Prostate gland (tissue), 2 donors: ENCODE measurements around the gene NQO1. TPM values are rescaled to one million over a fixed set of nuclear protein-coding genes. Genes with fewer than 3 reads are reported as not detected.
A peak's percentile ranks its signal among the peaks of the same experiment; 100 is the strongest.

Source experiments
- DNase-seq: peaks from one replicate; pipeline ENCODE4 v3.0.0-alpha.2; 2019; ENCODE audit warnings: low spot score
- H3K27ac ChIP-seq, 2 donors: fragments of 200-600 bp; sonication (generic); 2 replicates each; pipeline ENCODE4 v1.5.1; 2017 to 2019
- H3K27me3 ChIP-seq: fragments of 200-600 bp; sonication (generic); replicated peaks from 2 replicates; pipeline ENCODE4 v1.5.1; 2019; ENCODE audit not compliant: insufficient read depth
- H3K36me3 ChIP-seq, 2 donors: fragments of 200-600 bp; sonication (generic); 1 replicate in 1 of 2; 2 replicates in 1 of 2; pipeline versions ENCODE4 v1.5.1 to v1.8.1; 2017 to 2019
- H3K4me1 ChIP-seq: fragments of 200-600 bp; sonication (generic); replicated peaks from 2 replicates; pipeline ENCODE4 v1.5.1; 2019
- H3K4me3 ChIP-seq, 2 donors: fragments of 200-600 bp; sonication (generic); 2 replicates each; pipeline ENCODE4 v1.5.1; 2017 to 2019
- H3K9me3 ChIP-seq: fragments of 200-600 bp; sonication (generic); 2 replicates; pipeline ENCODE4 v1.5.1; 2017
- CTCF ChIP-seq, 4 experiments: fragments of 200-600 bp in 2 of 4; fragments of 450-650 bp in 2 of 4; sonication (generic) in 2 of 4; IDR thresholded peaks; 1 replicate in 3 of 4; 2 replicates in 1 of 4; pipeline ENCODE4 v1.5.1; 2016 to 2019; ENCODE audit warnings: antibody characterized with exemption in 4 of 4, mild to moderate bottlenecking in 2 of 4, moderate library complexity in 2 of 4
- POLR2A ChIP-seq: fragments of 450-650 bp; IDR thresholded peaks from one replicate; pipeline ENCODE4 v1.6.1; 2016; ENCODE audit warnings: antibody characterized with exemption, mild to moderate bottlenecking
- POLR2AphosphoS5 ChIP-seq: sonication (generic); formaldehyde crosslinking; IDR thresholded peaks from one replicate; pipeline ENCODE4 v1.6.1; 2017; ENCODE audit warnings: antibody characterized with exemption
- WGBS: methylation state at CpG from one replicate; pipeline ENCODE4 v1.1.5; 2018; 5-methylcytosine and 5-hydroxymethylcytosine counted together
- intact Hi-C: fragments of 100-400 bp; cut with DNase I; formaldehyde crosslinking; loops from one replicate; pipeline ENCODE4 v1.14.2; 2022
- total RNA-seq, 2 donors: library from RNA; depleted of rRNA; stranded (reverse); fragments of >200 nt; gene quantifications; one replicate each; pipeline ENCODE4 v1.1.0, GENCODE V29; 2016

The NQO1 gene
- total RNA-seq, 2 donors from 2014 or later, result 25.2 to 43.9 TPM

- Histone ChIP-seq H3K27ac (no peak overlapping the region), H3K4me3 (no peak overlapping the region), H3K27me3 (no peaks in the 10 kb centered on the region), H3K9me3 (no peaks in the 10 kb centered on the region), H3K4me1 (no peaks in the 10 kb centered on the region), H3K36me3 (no peaks in the 10 kb centered on the region)
- 56% methylated on average over 2 of the region's 2 CpGs for WGBS
- intact Hi-C loops, result no loop called here
- DNase-seq, result no peak
- TF ChIP-seq POLR2A (no peak), CTCF (IDR thresholded peaks at IDR 0.05) (no peak), POLR2AphosphoS5 (no peak)
Observed at GRCh38 chr16:69769404-69769803, 43.0 kb upstream of the NQO1 start.

GRCh38 chr16:69768666-69769065, 42.3 kb upstream of the NQO1 start:
- intact Hi-C loops, result no loop called here
- Histone ChIP-seq H3K27ac (no peak overlapping the region), H3K36me3 (no peaks in the 10 kb centered on the region), H3K9me3 (no peaks in the 10 kb centered on the region), H3K4me1 (no peaks in the 10 kb centered on the region), H3K27me3 (no peaks in the 10 kb centered on the region), H3K4me3 (no peak overlapping the region)
- no peak for DNase-seq
- TF ChIP-seq CTCF (IDR thresholded peaks at IDR 0.05) (no peak), POLR2AphosphoS5 (no peak), POLR2A (no peak)
- WGBS, result 90% methylated on average over 6 of the region's 6 CpGs

GRCh38 chr16:69767459-69768229, 41.3 kb upstream of the NQO1 start:
- no peak overlapping the region for H3K27ac ChIP-seq
- intact Hi-C loops, result no loop called here
- TF ChIP-seq CTCF (IDR thresholded peaks at IDR 0.05) (no peak), POLR2AphosphoS5 (no peak), POLR2A (no peak)
- no peak overlapping the region for H3K4me3 ChIP-seq
- 77% methylated on average over 5 of the region's 5 CpGs for WGBS
- no peaks in the 10 kb centered on the region for H3K27me3 ChIP-seq
- H3K4me1 ChIP-seq, result no peaks in the 10 kb centered on the region
- no peaks in the 10 kb centered on the region for H3K36me3 ChIP-seq
- H3K9me3 ChIP-seq, result no peaks in the 10 kb centered on the region
- DNase-seq, result no peak

- Histone ChIP-seq H3K27ac (peak overlapping the region; percentile 89), H3K4me1 (peaks cover 4% of the 10 kb centered on the region), H3K4me3 (no peak overlapping the region), H3K36me3 (no peaks in the 10 kb centered on the region), H3K9me3 (no peaks in the 10 kb centered on the region), H3K27me3 (no peaks in the 10 kb centered on the region)
- TF ChIP-seq CTCF (IDR thresholded peaks at IDR 0.05) (no peak), POLR2A (no peak), POLR2AphosphoS5 (peak; percentile 56)
- intact Hi-C loops, result no loop called here
- 19% methylated on average over 5 of the region's 5 CpGs for WGBS
- DNase-seq, result peak; percentile 39
Observed at GRCh38 chr16:69763599-69763942, 37.2 kb upstream of the NQO1 start.
